Measurements from ENCODE around the gene FUBP1.

DNA sequence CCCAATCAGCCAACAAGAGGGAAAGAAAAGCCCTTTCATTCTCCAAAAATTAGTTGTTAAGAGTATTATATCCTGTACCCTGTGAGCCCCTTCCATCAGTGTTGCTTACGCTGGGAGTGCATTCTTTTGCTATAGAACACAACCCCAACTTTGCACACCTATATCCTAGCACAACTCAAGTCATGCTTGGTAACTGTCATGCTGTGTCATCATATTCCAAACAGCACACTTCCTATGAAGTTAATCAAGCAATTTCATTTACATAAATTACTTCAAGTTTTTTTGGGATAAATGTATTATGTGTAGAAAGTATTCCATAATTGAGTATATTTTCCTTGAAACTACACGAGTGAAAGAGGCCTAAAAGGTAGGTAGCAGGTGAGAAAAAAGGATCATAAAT, 20.0 kb downstream of the FUBP1 start:
- TF ChIP-seq POLR2A (IDR thresholded peaks at IDR 0.05; ENCODE audit: borderline replicate concordance, extremely low read depth, insufficient read depth, insufficient read length) (no peak), EZH2phosphoT487 (IDR thresholded peaks at IDR 0.05; ENCODE audit: borderline replicate concordance) (no peak)
- TF ChIP-seq, protein P1, sequence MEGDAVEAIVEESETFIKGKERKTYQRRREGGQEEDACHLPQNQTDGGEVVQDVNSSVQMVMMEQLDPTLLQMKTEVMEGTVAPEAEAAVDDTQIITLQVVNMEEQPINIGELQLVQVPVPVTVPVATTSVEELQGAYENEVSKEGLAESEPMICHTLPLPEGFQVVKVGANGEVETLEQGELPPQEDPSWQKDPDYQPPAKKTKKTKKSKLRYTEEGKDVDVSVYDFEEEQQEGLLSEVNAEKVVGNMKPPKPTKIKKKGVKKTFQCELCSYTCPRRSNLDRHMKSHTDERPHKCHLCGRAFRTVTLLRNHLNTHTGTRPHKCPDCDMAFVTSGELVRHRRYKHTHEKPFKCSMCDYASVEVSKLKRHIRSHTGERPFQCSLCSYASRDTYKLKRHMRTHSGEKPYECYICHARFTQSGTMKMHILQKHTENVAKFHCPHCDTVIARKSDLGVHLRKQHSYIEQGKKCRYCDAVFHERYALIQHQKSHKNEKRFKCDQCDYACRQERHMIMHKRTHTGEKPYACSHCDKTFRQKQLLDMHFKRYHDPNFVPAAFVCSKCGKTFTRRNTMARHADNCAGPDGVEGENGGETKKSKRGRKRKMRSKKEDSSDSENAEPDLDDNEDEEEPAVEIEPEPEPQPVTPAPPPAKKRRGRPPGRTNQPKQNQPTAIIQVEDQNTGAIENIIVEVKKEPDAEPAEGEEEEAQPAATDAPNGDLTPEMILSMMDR (IDR thresholded peaks at IDR 0.05 in 2 of 3, conservative IDR thresholded peaks at IDR 0.05 in 1 of 3; ENCODE audit: borderline replicate concordance in 1 of 3, insufficient read depth in 1 of 3, low read depth in 2 of 3, low read length in 2 of 3) = no peak
